ENCODE measurements around the gene LRRC53.

The LRRC53 gene

DNA sequence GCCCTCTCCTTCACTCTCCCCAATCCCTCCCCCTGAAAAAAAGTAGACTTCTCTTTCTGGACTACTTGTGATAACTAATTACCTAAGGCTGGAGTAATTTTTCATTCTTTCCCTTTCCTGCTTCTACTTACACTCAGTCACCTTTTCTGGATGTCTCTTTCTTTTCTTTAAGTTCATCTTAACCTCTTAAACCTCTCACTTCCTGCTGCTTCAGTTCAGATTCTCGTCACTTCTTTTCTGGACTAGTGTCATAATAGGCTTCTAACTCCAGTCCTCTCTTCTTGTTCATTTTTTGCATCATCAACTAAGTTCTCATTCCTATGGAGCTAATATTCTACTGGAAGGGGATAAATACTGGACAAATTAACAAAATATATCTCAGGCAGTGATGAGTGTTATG is 75.4 kb downstream of the LRRC53 start:
- Histone ChIP-seq H3K4me1 (ENCODE audit: insufficient read depth, low read length, severe bottlenecking) (no peaks in the 10 kb centered on the region), H3K4me2 (ENCODE audit: low read length) (no peak overlapping the region), H3K9me2 (ENCODE audit: low read depth, low read length) (no peaks in the 10 kb centered on the region), H3K4me3 (ENCODE audit: low read depth, low read length, poor library complexity, severe bottlenecking) (no peak overlapping the region), H4K20me1 (ENCODE audit: insufficient read depth, low read length) (no peaks in the 10 kb centered on the region), H3K27me3 (ENCODE audit: insufficient read depth, low read length) (no peaks in the 10 kb centered on the region), H3K27ac (ENCODE audit: low read depth, low read length, poor library complexity, severe bottlenecking) (no peak overlapping the region), H3K79me2 (ENCODE audit: insufficient read depth, low read length) (no peaks in the 10 kb centered on the region), H2AFZ (ENCODE audit: low read length) (no peak overlapping the region), H3K36me3 (ENCODE audit: insufficient read depth, low read length) (no peaks in the 10 kb centered on the region), H3K9ac (ENCODE audit: low read length) (no peak overlapping the region), H3K9me3 (ENCODE audit: low read length) (no peaks in the 10 kb centered on the region), H3F3A (ENCODE audit: insufficient read depth, low read length) (no peaks in the 10 kb centered on the region)
- no peak for TF ChIP-seq EZH2 (IDR thresholded peaks at IDR 0.05; ENCODE audit: borderline replicate concordance, low read length)
- TF ChIP-seq, protein P1, sequence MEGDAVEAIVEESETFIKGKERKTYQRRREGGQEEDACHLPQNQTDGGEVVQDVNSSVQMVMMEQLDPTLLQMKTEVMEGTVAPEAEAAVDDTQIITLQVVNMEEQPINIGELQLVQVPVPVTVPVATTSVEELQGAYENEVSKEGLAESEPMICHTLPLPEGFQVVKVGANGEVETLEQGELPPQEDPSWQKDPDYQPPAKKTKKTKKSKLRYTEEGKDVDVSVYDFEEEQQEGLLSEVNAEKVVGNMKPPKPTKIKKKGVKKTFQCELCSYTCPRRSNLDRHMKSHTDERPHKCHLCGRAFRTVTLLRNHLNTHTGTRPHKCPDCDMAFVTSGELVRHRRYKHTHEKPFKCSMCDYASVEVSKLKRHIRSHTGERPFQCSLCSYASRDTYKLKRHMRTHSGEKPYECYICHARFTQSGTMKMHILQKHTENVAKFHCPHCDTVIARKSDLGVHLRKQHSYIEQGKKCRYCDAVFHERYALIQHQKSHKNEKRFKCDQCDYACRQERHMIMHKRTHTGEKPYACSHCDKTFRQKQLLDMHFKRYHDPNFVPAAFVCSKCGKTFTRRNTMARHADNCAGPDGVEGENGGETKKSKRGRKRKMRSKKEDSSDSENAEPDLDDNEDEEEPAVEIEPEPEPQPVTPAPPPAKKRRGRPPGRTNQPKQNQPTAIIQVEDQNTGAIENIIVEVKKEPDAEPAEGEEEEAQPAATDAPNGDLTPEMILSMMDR (IDR thresholded peaks at IDR 0.05; ENCODE audit: low read length), result no peak

DNA sequence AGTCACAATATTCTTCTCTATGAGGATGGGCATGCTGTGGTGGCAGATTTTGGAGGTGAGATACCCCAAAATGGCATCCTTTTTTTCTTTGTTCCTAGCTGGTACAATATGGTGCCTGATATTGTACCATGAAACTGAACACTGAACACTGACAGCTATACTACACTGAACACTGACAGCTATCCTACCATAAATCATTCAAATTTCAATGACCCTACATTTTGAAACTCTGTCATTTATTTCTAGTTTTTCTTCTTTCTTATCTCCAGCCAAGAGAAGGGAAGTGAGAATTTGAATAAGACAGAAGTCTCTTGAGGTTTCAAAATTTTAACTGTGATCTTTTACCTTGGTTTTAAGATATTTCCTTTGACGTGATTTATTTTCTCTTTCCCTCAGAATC is 76.3 kb downstream of the LRRC53 start:
- Histone ChIP-seq H3K79me2 (ENCODE audit: insufficient read depth, low read length) (no peaks in the 10 kb centered on the region), H4K20me1 (ENCODE audit: insufficient read depth, low read length) (no peaks in the 10 kb centered on the region), H3K4me2 (ENCODE audit: low read length) (no peak overlapping the region), H3K4me3 (ENCODE audit: low read depth, low read length, poor library complexity, severe bottlenecking) (no peak overlapping the region), H3K27ac (ENCODE audit: low read depth, low read length, poor library complexity, severe bottlenecking) (no peak overlapping the region), H2AFZ (ENCODE audit: low read length) (no peak overlapping the region), H3K9me2 (ENCODE audit: low read depth, low read length) (no peaks in the 10 kb centered on the region), H3K27me3 (ENCODE audit: insufficient read depth, low read length) (no peaks in the 10 kb centered on the region), H3K36me3 (ENCODE audit: insufficient read depth, low read length) (no peaks in the 10 kb centered on the region), H3K4me1 (ENCODE audit: insufficient read depth, low read length, severe bottlenecking) (no peaks in the 10 kb centered on the region), H3F3A (ENCODE audit: insufficient read depth, low read length) (no peaks in the 10 kb centered on the region), H3K9me3 (ENCODE audit: low read length) (no peaks in the 10 kb centered on the region), H3K9ac (ENCODE audit: low read length) (no peak overlapping the region)
- TF ChIP-seq, protein P1 (IDR thresholded peaks at IDR 0.05; ENCODE audit: low read length), result no peak
- no peak for TF ChIP-seq EZH2 (IDR thresholded peaks at IDR 0.05; ENCODE audit: borderline replicate concordance, low read length)

DNA sequence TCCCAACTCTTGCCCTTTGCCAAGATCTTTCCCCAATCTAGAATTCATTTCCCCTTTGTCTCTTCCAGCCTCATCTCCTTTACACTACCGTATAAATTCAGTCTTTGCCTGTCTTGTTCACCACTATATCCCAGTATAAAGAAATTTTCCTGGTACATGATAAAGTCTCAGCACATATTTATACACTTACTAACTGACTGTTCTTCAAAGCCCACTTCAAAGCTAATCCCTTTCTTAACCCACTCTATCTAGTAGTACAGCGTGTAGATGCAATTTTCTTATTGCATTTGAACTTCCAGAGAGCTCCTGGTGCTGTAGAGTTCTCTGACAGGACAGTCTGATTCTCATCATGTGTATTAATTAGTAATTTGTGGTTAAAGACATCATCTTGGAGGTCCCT is 78.1 kb downstream of the LRRC53 start:
- H3K27ac ChIP-seq (ENCODE audit: low read depth, low read length, poor library complexity, severe bottlenecking), result no peak overlapping the region
- TF ChIP-seq, protein P1 (IDR thresholded peaks at IDR 0.05; ENCODE audit: low read length), result no peak
- no peak for TF ChIP-seq EZH2 (IDR thresholded peaks at IDR 0.05; ENCODE audit: borderline replicate concordance, low read length)

More for the DNA sequence above, 78.1 kb downstream of the LRRC53 start:
- Histone ChIP-seq H3K9me2 (ENCODE audit: low read depth, low read length) (no peaks in the 10 kb centered on the region), H3K4me2 (ENCODE audit: low read length) (no peak overlapping the region), H3K9ac (ENCODE audit: low read length) (no peak overlapping the region), H3K79me2 (ENCODE audit: insufficient read depth, low read length) (no peaks in the 10 kb centered on the region), H3K27me3 (ENCODE audit: insufficient read depth, low read length) (no peaks in the 10 kb centered on the region; the same call in 1 of the 2 replicates), H3F3A (ENCODE audit: insufficient read depth, low read length) (no peaks in the 10 kb centered on the region), H2AFZ (ENCODE audit: low read length) (no peak overlapping the region), H4K20me1 (ENCODE audit: insufficient read depth, low read length) (no peaks in the 10 kb centered on the region), H3K4me3 (ENCODE audit: low read depth, low read length, poor library complexity, severe bottlenecking) (no peak overlapping the region), H3K4me1 (ENCODE audit: insufficient read depth, low read length, severe bottlenecking) (no peaks in the 10 kb centered on the region), H3K9me3 (ENCODE audit: low read length) (no peaks in the 10 kb centered on the region), H3K36me3 (ENCODE audit: insufficient read depth, low read length) (no peaks in the 10 kb centered on the region)
